Smooth muscle cell (in vitro differentiated cells): ENCODE data around the gene RASSF6. TPM values are rescaled to one million over a fixed set of nuclear protein-coding genes. Genes with fewer than 3 reads are reported as not detected.
A peak's percentile ranks its signal among the peaks of the same experiment; 100 is the strongest.
"Not testable (repeated sequence)": the region's sequence is repeated elsewhere in the genome, so short reads cannot be mapped to it uniquely, and the experiment has no call there.

Source experiments
- DNase-seq: peaks from one replicate; lab custom pipeline; 2025; ENCODE audit not compliant: unreplicated experiment; lab: John Stamatoyannopoulos, UW
- H2AFZ ChIP-seq: fragments of 200-600 bp; sonication (generic); 2 replicates; pipeline ENCODE4 v1.6.0; 2016; ENCODE audit warnings: antibody characterized with exemption, low read depth, mild to moderate bottlenecking
- H3F3A ChIP-seq: fragments of 200-600 bp; sonication (generic); 2 replicates; pipeline ENCODE4 v1.6.0; 2017; ENCODE audit warnings: antibody characterized with exemption, low read depth
- H3K27ac ChIP-seq: fragments of 200-600 bp; sonication (generic); 2 replicates; pipeline ENCODE4 v1.5.1; 2016; ENCODE audit warnings: low read depth, mild to moderate bottlenecking
- H3K27me3 ChIP-seq: fragments of 200-600 bp; sonication (generic); 2 replicates; pipeline ENCODE4 v1.6.1; 2016; ENCODE audit warnings: low read depth, mild to moderate bottlenecking
- H3K36me3 ChIP-seq: fragments of 200-600 bp; sonication (generic); 2 replicates; pipeline ENCODE4 v1.5.1; 2016; ENCODE audit warnings: low read depth
- H3K4me1 ChIP-seq: fragments of 200-600 bp; sonication (generic); 2 replicates; pipeline ENCODE4 v1.5.1; 2016; ENCODE audit warnings: low read depth
- H3K4me2 ChIP-seq: fragments of 200-600 bp; sonication (generic); 2 replicates; pipeline ENCODE4 v1.6.0; 2016; ENCODE audit warnings: mild to moderate bottlenecking
- H3K4me3 ChIP-seq: fragments of 200-600 bp; sonication (generic); 2 replicates; pipeline ENCODE4 v1.5.1; 2016; ENCODE audit warnings: mild to moderate bottlenecking
- H3K79me2 ChIP-seq: fragments of 200-600 bp; sonication (generic); 2 replicates; pipeline ENCODE4 v1.6.0; 2016; ENCODE audit warnings: low read depth, mild to moderate bottlenecking
- H3K9ac ChIP-seq: fragments of 200-600 bp; sonication (generic); 2 replicates; pipeline ENCODE4 v1.6.0; 2016; ENCODE audit warnings: low read depth
- H3K9me3 ChIP-seq: fragments of 200-600 bp; sonication (generic); replicated peaks from 2 replicates; pipeline ENCODE4 v1.5.1; 2016; ENCODE audit warnings: low read depth
- H4K20me1 ChIP-seq: fragments of 200-600 bp; sonication (generic); 2 replicates; pipeline ENCODE4 v1.6.0; 2016; ENCODE audit warnings: low read depth
- WGBS: methylation state at CpG from one replicate; pipeline ENCODE4 v1.1.7; 2016; ENCODE audit warnings: low lambda C conversion rate; 5-methylcytosine and 5-hydroxymethylcytosine counted together
- polyA plus RNA-seq: library from polyadenylated mRNA; unstranded; fragments of >200 nt; fragmentation: Nextera tagmentation; extraction: Ambion mirVana; gene quantifications from 2 replicates; pipeline ENCODE4 v1.2.1, GENCODE V29; 2016
- total RNA-seq: library from RNA; depleted of rRNA; stranded (reverse); fragments of >200 nt; gene quantifications from 2 replicates; pipeline ENCODE4 v1.2.3, GENCODE V29; 2014
- TF ChIP-seq, protein P1 (sequence below): fragments of 200-600 bp; sonication (generic); IDR thresholded peaks from 2 replicates; pipeline ENCODE4 v1.5.1; 2017; ENCODE audit warnings: borderline replicate concordance, mild to moderate bottlenecking, antibody characterized with exemption; ENCODE audit not compliant: insufficient read depth, poor library complexity, severe bottlenecking

Gene RASSF6
- total and polyA plus RNA-seq, 2 experiments from 2014 or later = 0.09 TPM; not detected in 1

DNA sequence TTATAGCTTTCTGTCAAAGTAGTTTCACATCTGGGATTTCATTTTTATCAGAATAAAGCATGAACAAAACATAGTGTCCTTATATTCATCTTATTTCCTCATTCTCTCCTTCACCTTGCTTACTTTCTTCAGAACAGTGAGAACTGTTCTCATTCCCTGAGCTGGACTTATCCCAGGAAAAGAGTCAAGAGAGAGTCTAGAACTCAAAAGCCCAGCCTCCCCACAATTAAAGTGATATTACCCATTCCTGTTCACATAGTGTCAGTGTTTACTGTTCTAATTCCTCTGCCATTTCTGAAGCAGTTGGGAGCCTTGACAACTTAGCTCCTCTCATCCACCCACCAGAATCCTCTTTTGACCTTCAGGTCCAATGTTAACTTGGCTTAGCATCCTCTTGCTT, 42.9 kb downstream of the RASSF6 start:
- H3K4me1 ChIP-seq = peaks cover 4% of the 10 kb centered on the region
- no peaks in the 10 kb centered on the region for H3K27me3 ChIP-seq
- H3K79me2 ChIP-seq = no peaks in the 10 kb centered on the region
- TF ChIP-seq, protein P1, sequence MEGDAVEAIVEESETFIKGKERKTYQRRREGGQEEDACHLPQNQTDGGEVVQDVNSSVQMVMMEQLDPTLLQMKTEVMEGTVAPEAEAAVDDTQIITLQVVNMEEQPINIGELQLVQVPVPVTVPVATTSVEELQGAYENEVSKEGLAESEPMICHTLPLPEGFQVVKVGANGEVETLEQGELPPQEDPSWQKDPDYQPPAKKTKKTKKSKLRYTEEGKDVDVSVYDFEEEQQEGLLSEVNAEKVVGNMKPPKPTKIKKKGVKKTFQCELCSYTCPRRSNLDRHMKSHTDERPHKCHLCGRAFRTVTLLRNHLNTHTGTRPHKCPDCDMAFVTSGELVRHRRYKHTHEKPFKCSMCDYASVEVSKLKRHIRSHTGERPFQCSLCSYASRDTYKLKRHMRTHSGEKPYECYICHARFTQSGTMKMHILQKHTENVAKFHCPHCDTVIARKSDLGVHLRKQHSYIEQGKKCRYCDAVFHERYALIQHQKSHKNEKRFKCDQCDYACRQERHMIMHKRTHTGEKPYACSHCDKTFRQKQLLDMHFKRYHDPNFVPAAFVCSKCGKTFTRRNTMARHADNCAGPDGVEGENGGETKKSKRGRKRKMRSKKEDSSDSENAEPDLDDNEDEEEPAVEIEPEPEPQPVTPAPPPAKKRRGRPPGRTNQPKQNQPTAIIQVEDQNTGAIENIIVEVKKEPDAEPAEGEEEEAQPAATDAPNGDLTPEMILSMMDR = no peak
- H3K27ac ChIP-seq = no peak overlapping the region
- H3K4me3 ChIP-seq = no peak overlapping the region
- H3K9ac ChIP-seq = no peak overlapping the region
- no peak overlapping the region for H3K4me2 ChIP-seq
- H2AFZ ChIP-seq = no peak overlapping the region
- no peaks in the 10 kb centered on the region for H3F3A ChIP-seq
- no peaks in the 10 kb centered on the region for H4K20me1 ChIP-seq
- H3K9me3 ChIP-seq = no peaks in the 10 kb centered on the region
- H3K36me3 ChIP-seq = no peaks in the 10 kb centered on the region
- DNase-seq = no peak

DNA sequence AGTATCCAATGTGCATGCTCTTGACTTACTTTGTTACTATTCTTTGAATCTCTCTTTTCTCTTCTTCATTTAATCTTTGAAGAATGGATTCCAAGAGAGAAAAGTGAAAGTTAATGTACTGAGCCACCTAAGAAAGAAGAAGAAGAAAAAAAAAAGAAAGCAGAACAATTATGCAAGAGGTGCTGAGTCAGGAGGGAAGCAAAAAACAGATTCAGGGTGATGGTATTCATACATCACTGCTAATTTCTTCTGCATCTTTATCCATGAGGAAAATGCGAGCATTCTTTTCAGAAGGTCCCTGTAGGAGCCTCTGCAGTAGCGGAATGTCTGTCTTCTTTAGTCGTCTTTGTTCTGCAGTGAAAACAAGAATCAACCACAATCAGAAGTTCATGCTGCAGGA, 43.9 kb downstream of the RASSF6 start:
- H3K36me3 ChIP-seq = no peaks in the 10 kb centered on the region
- WGBS = 80% methylated on average over 3 of the region's 3 CpGs
- TF ChIP-seq, protein P1 = no peak
- no peak for DNase-seq
- H3K4me3 ChIP-seq = no peak overlapping the region
- no peak overlapping the region for H3K9ac ChIP-seq
- H3K27me3 ChIP-seq = no peaks in the 10 kb centered on the region
- H3K79me2 ChIP-seq = no peaks in the 10 kb centered on the region
- no peaks in the 10 kb centered on the region for H3F3A ChIP-seq
- no peaks in the 10 kb centered on the region for H4K20me1 ChIP-seq
- H3K4me2 ChIP-seq = no peak overlapping the region
- no peak overlapping the region for H3K27ac ChIP-seq
- H2AFZ ChIP-seq = no peak overlapping the region
- peaks cover 4% of the 10 kb centered on the region for H3K4me1 ChIP-seq
- no peaks in the 10 kb centered on the region for H3K9me3 ChIP-seq

DNA sequence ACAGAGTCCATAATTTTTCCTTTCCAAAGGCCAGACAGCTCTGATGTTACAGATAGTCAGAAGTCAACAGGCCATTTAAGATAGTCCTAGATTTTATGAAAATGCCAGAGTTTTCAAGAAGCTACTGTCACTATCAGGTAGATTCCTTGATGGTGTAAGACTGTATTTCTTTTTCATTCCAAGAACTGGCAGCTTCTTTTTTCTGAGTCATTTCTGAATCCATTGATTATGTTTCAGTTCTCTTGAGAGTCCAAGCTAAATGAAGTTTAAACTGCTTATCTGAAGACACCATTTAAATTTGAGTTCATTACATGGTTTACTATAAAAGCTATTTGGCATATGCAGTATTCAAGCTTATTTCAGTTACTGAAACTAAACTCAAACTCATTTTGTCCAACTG, 44.6 kb downstream of the RASSF6 start:
- no peak overlapping the region for H2AFZ ChIP-seq
- no peaks in the 10 kb centered on the region for H3K27me3 ChIP-seq
- H3K36me3 ChIP-seq = no peaks in the 10 kb centered on the region
- H3K4me1 ChIP-seq = peaks cover 4% of the 10 kb centered on the region
- H3F3A ChIP-seq = no peaks in the 10 kb centered on the region
- no peaks in the 10 kb centered on the region for H4K20me1 ChIP-seq
- no peak overlapping the region for H3K4me2 ChIP-seq
- no peak overlapping the region for H3K4me3 ChIP-seq
- no peak overlapping the region for H3K27ac ChIP-seq
- no peaks in the 10 kb centered on the region for H3K79me2 ChIP-seq
- TF ChIP-seq, protein P1 = no peak
- no peaks in the 10 kb centered on the region for H3K9me3 ChIP-seq
- no peak for DNase-seq
- no peak overlapping the region for H3K9ac ChIP-seq

DNA sequence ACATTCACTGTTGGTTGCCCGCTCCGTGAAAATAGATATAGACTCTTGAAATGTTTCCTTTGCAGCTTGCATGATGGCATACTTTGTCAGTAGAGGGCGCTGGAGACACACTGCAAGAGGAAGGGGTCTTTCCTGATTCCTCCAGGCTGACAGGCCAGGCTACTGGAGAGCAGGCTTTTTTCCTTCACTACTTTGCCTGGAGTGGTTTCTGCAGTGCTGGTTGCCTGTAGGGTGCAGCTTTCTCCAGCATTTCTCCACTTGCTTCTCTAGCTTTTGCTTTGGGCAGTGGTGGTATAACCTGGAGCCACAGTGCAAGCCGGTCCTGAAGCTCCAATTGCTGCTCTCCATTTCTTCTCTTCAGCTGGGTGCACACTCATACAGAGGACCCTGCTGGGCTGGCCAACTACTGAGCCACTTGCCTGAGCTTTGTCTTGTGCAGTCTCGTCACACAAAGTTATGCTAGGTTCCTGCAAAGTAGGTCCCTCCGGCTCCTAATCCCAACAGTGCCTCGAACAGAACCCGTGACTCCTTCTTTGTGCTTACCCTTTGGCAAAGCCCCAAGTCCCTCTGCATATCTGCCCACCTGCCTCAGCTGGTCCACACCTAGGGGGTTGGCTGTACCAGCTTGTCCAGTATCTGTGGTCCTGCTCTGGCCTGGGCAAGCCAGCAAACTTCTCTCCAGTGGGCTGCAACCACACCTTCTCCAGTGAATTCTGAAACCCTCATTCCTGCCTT, 46.3 kb downstream of the RASSF6 start:
- no peaks in the 10 kb centered on the region for H3F3A ChIP-seq
- no peaks in the 10 kb centered on the region for H3K36me3 ChIP-seq
- no peaks in the 10 kb centered on the region for H3K79me2 ChIP-seq
- H3K4me1 ChIP-seq = peaks cover 4% of the 10 kb centered on the region
- WGBS = 63% methylated on average over 8 of the region's 8 CpGs
- no peak overlapping the region for H3K4me2 ChIP-seq
- H3K4me3 ChIP-seq = no peak overlapping the region
- no peaks in the 10 kb centered on the region for H3K27me3 ChIP-seq
- no peak overlapping the region for H3K9ac ChIP-seq
- no peaks in the 10 kb centered on the region for H4K20me1 ChIP-seq
- H3K27ac ChIP-seq = no peak overlapping the region
- peak; percentile 1 for DNase-seq
- H3K9me3 ChIP-seq = no peaks in the 10 kb centered on the region
- H2AFZ ChIP-seq = peak overlapping the region; percentile 2
- TF ChIP-seq, protein P1 = peak; percentile 84

DNA sequence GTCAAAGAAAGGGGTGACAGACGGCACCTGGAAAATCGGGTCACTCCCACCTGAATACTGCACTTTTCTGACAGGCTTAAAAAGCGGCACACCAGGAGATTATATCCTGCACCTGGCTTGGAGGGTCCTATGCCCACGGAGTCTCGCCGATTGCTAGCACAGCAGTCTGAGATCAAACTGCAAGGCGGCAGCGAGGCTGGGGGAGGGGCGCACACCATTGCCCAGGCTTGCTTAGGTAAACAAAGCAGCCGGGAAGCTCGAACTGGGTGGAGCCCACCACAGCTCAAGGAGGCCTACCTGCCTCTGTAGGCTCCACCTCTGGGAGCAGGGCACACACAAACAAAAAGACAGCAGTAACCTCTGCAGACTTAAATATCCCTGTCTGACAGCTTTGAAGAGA, 69.4 kb downstream of the RASSF6 start:
- H3F3A ChIP-seq = not testable (repeated sequence)

More for the DNA sequence above, 69.4 kb downstream of the RASSF6 start:
- 95% methylated on average over 10 of the region's 11 CpGs for WGBS
- not testable (repeated sequence) for H3K79me2 ChIP-seq, H4K20me1 ChIP-seq, DNase-seq, H3K4me1 ChIP-seq, H3K9ac ChIP-seq, H3K4me2 ChIP-seq, H3K27ac ChIP-seq, H3K36me3 ChIP-seq, H3K27me3 ChIP-seq, H3K4me3 ChIP-seq, H2AFZ ChIP-seq, H3K9me3 ChIP-seq
